Erythroblast (primary cell): Measurements from ENCODE around the gene GHRH.

Experiments
- DNase-seq, 2 experiments: peaks; one replicate each; lab custom pipeline; 2025; lab: John Stamatoyannopoulos, UW
- GATA1 ChIP-seq: IDR thresholded peaks from 2 replicates; pipeline ENCODE4 v1.6.1; 2011; ENCODE audit warnings: low read depth, mild to moderate bottlenecking, control low read depth, low read length, moderate library complexity
- POLR2A ChIP-seq: IDR thresholded peaks from 2 replicates; pipeline ENCODE4 v1.6.1; 2011; ENCODE audit warnings: mild to moderate bottlenecking, low read length

Gene GHRH

GRCh38 chr20:37263686-37264085, 2.1 kb upstream of the GHRH start:
- TF ChIP-seq GATA1 (no peak), POLR2A (no peak)
- DNase-seq = no peak

GRCh38 chr20:37262505-37262904, 891 bp upstream of the GHRH start:
- TF ChIP-seq POLR2A (no peak), GATA1 (no peak)
- no peak for DNase-seq

GRCh38 chr20:37260923-37261322, 691 bp downstream of the GHRH start:
- no peak for TF ChIP-seq GATA1
- TF ChIP-seq POLR2A = no peak
- no peak for DNase-seq

GRCh38 chr20:37259865-37260264, 1.7 kb downstream of the GHRH start:
- no peak for TF ChIP-seq GATA1
- no peak for TF ChIP-seq POLR2A
- DNase-seq = no peak

GRCh38 chr20:37259031-37259430, 2.6 kb downstream of the GHRH start:
- no peak for TF ChIP-seq POLR2A
- TF ChIP-seq GATA1 = no peak
- DNase-seq = no peak

GRCh38 chr20:37257988-37258387, 3.6 kb downstream of the GHRH start:
- no peak for DNase-seq
- TF ChIP-seq POLR2A = no peak
- TF ChIP-seq GATA1 = no peak

- TF ChIP-seq POLR2A (no peak), GATA1 (no peak)
- no peak for DNase-seq
Measured at GRCh38 chr20:37257530-37257929, 4.1 kb downstream of the GHRH start.

GRCh38 chr20:37256286-37256685, 5.3 kb downstream of the GHRH start:
- no peak for TF ChIP-seq GATA1
- TF ChIP-seq POLR2A = no peak
- no peak for DNase-seq

GRCh38 chr20:37254114-37254878, 7.3 kb downstream of the GHRH start:
- no peak for TF ChIP-seq GATA1
- no peak for DNase-seq

- no peak for DNase-seq
- TF ChIP-seq GATA1 = no peak
- TF ChIP-seq POLR2A = no peak
Measured at GRCh38 chr20:37253087-37253486, 8.5 kb downstream of the GHRH start.

GRCh38 chr20:37251825-37252477, 9.7 kb downstream of the GHRH start:
- no peak for DNase-seq
- TF ChIP-seq GATA1 (no peak), POLR2A (no peak)

- TF ChIP-seq GATA1 (no peak), POLR2A (no peak)
- DNase-seq = no peak
Measured at GRCh38 chr20:37249304-37249703, 12.3 kb downstream of the GHRH start.

GRCh38 chr20:37247547-37247946, 14.1 kb downstream of the GHRH start:
- DNase-seq = no peak
- TF ChIP-seq POLR2A = no peak
- TF ChIP-seq GATA1 = no peak

- no peak for DNase-seq
- no peak for TF ChIP-seq POLR2A
- no peak for TF ChIP-seq GATA1
Measured at GRCh38 chr20:37246736-37247135, 14.9 kb downstream of the GHRH start.
